Natural killer cell (primary cell): Measurements from ENCODE around the gene NME9. TPM values are rescaled to one million over a fixed set of nuclear protein-coding genes. Genes with fewer than 3 reads are reported as not detected.
A peak's percentile ranks its signal among the peaks of the same experiment; 100 is the strongest.

ENCODE experiments used
- ATAC-seq, 3 donors: fragments of 150-1000 bp in 2 of 3; fragments of 200-7000 bp in 1 of 3; cut with Tn5 transposase; 1 replicate in 1 of 3; 2 replicates in 2 of 3; pipeline ENCODE4 v1.10.0; 2021; ENCODE audit warnings: mild to moderate bottlenecking in 2 of 3, moderate library complexity in 2 of 3
- DNase-seq, 2 donors: peaks; one replicate each; pipeline versions ENCODE4 v3.0.0 to v3.0.0-alpha.2; 2013 to 2021; ENCODE audit warnings: mixed read lengths in 1 of 2
- H3K27ac ChIP-seq: one replicate; pipeline ENCODE4 v1.5.1; 2013; ENCODE audit warnings: mild to moderate bottlenecking, low read length
- H3K27me3 ChIP-seq: one replicate; pipeline ENCODE4 v1.6.1; 2013; ENCODE audit warnings: low read length; ENCODE audit not compliant: control insufficient read depth, insufficient read depth
- H3K36me3 ChIP-seq: one replicate; pipeline ENCODE4 v1.6.1; 2013; ENCODE audit warnings: low read length; ENCODE audit not compliant: control insufficient read depth, insufficient read depth
- H3K4me1 ChIP-seq: one replicate; pipeline ENCODE4 v1.6.1; 2013; ENCODE audit warnings: low read length; ENCODE audit not compliant: control insufficient read depth, insufficient read depth
- H3K4me3 ChIP-seq: one replicate; pipeline ENCODE4 v1.5.1; 2013; ENCODE audit warnings: low read length
- H3K9me3 ChIP-seq: one replicate; pipeline ENCODE4 v1.6.1; 2013; ENCODE audit warnings: low read length; ENCODE audit not compliant: control insufficient read depth, insufficient read depth
- H3K27ac Mint-ChIP-seq, 2 donors: one replicate each; pipeline ENCODE4 v1.8.0; 2022; ENCODE audit warnings: mild to moderate bottlenecking in 2 of 2, mixed read lengths in 2 of 2, moderate library complexity in 1 of 2
- H3K27me3 Mint-ChIP-seq, 2 donors: one replicate each; pipeline ENCODE4 v1.8.0; 2022; ENCODE audit warnings: low read depth in 2 of 2, mixed read lengths in 2 of 2
- H3K36me3 Mint-ChIP-seq: one replicate; pipeline ENCODE4 v1.8.0; 2022; ENCODE audit warnings: mixed read lengths
- H3K4me1 Mint-ChIP-seq, 2 donors: one replicate each; pipeline ENCODE4 v1.8.0; 2022; ENCODE audit warnings: mixed read lengths in 2 of 2
- H3K4me3 Mint-ChIP-seq: one replicate; pipeline ENCODE4 v1.8.0; 2022; ENCODE audit warnings: mild to moderate bottlenecking, moderate library complexity, mixed read lengths
- H3K9me3 Mint-ChIP-seq, 2 donors: one replicate each; pipeline ENCODE4 v1.8.0; 2022; ENCODE audit warnings: mixed read lengths in 2 of 2
- CTCF ChIP-seq: fragments of 200-600 bp; IDR thresholded peaks from one replicate; pipeline ENCODE4 v1.8.0; 2022; ENCODE audit warnings: antibody characterized with exemption
- WGBS: methylation state at CpG from one replicate; pipeline ENCODE4 v1.1.7; 2013; ENCODE audit warnings: missing lambda C conversion rate; ENCODE audit not compliant: insufficient coverage; 5-methylcytosine and 5-hydroxymethylcytosine counted together
- intact Hi-C: fragments of 100-400 bp; cut with micrococcal nuclease; formaldehyde crosslinking; loops from one replicate; pipeline ENCODE4 v1.14.2; 2022
- total RNA-seq, 4 donors: library from RNA; stranded (reverse); fragments of 120-200 nt in 1 of 4; gene quantifications; one replicate each; pipeline versions ENCODE4 v1.2.3 to v1.2.4, GENCODE V29; 2013 to 2022

NME9 gene
- total RNA-seq, 3 donors from 2014 or later (not counting 1 experiment from before 2014, with no cell fraction given), result not detected

DNA sequence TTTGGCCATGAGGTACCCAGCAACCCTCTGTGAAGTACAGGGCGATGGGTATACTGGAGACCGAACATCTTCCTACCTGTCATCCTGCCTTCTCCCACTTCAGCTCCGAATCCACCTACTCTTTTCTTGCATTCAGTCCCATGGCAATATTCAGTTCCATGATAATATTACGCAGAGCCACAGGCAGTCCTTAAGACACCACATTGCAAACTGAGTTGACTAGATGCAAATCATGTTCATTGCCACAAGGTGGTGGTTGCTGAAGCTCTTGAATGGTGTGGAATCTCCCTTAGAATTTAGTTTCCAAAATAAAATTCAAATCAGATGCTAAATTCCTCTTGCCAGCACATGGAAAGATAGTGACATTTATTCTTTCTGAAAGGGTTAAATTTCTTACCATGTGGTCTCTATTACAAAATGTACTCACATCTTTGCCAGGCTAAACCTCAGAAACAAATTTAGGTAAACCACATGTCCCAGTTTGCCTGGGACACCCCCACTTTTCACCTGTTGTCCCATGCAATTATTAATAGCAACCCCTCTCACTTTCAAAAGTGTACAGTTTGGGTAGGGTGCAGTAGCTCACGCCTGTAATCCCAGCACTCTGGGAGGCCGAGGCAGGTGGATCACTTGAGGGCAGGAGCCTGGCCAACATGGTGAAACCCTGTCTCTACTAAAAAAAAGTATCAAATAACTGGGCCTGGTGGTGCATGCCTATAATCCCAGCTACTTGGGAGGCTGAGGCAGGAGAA, 1.7 kb upstream of the NME9 start:
- peaks cover 20 to 26% of the 10 kb centered on the region in 2 donors for H3K4me1 Mint-ChIP-seq
- 90% methylated on average over 6 of the region's 6 CpGs for WGBS
- H3K4me1 ChIP-seq, result peaks cover 4% of the 10 kb centered on the region
- no peak overlapping the region for H3K27ac Mint-ChIP-seq
- H3K27ac ChIP-seq, result no peak overlapping the region
- TF ChIP-seq CTCF, result no peak
- intact Hi-C loops, result no loop called here
- H3K9me3 ChIP-seq, result no peaks in the 10 kb centered on the region
- H3K36me3 Mint-ChIP-seq, result no peaks in the 10 kb centered on the region
- H3K27me3 ChIP-seq, result no peaks in the 10 kb centered on the region
- H3K36me3 ChIP-seq, result no peaks in the 10 kb centered on the region
- no peak overlapping the region for H3K4me3 Mint-ChIP-seq
- H3K27me3 Mint-ChIP-seq, result no peaks in the 10 kb centered on the region
- H3K4me3 ChIP-seq, result no peak overlapping the region
- H3K9me3 Mint-ChIP-seq, result no peaks in the 10 kb centered on the region
- ATAC-seq, result no peak
- DNase-seq, result peak in 1 of 2 donors; percentile 25

DNA sequence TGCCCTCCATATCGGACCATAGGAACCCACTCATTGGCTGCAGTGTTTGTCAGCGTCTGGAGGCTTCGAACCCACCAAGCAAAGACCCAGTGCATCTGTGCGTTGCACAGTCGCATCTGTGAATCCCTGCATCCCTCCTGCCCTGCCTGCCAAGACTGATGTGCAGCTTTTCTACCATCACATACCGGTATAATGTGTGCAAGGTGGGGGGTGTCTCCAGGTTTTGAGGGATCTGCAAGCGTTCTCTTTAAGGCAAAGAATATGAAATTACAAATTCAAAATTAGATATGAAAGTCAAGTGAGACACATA, 288 bp upstream of the NME9 start:
- Mint-ChIP-seq H3K9me3 (no peaks in the 10 kb centered on the region), H3K27me3 (no peaks in the 10 kb centered on the region), H3K4me1 (peaks cover 20 to 26% of the 10 kb centered on the region in 2 donors), H3K4me3 (peak overlapping the region; percentile 91), H3K27ac (peak overlapping the region; percentile 53 to 80), H3K36me3 (no peaks in the 10 kb centered on the region)
- Histone ChIP-seq H3K27ac (peak overlapping the region; percentile 12), H3K4me3 (peak overlapping the region; percentile 49), H3K4me1 (peaks cover 4% of the 10 kb centered on the region), H3K27me3 (no peaks in the 10 kb centered on the region), H3K9me3 (no peaks in the 10 kb centered on the region), H3K36me3 (no peaks in the 10 kb centered on the region)
- intact Hi-C loops, result loop anchor here (10.0 kb wide), 1 partner anchor 145 kb away; the partner anchor contains the start of gene ARMC8
- no peak for ATAC-seq
- 8% methylated on average over 5 of the region's 7 CpGs for WGBS
- TF ChIP-seq CTCF, result no peak
- no peak for DNase-seq

GRCh38 chr3:138328341-138328740, 1.3 kb downstream of the NME9 start:
- Histone ChIP-seq H3K27me3 (no peaks in the 10 kb centered on the region), H3K4me3 (no peak overlapping the region), H3K9me3 (no peaks in the 10 kb centered on the region), H3K4me1 (peaks cover 4% of the 10 kb centered on the region), H3K27ac (no peak overlapping the region), H3K36me3 (no peaks in the 10 kb centered on the region)
- no peak for ATAC-seq
- Mint-ChIP-seq H3K27me3 (peaks cover 3 to 5% of the 10 kb centered on the region in 2 donors), H3K9me3 (no peaks in the 10 kb centered on the region), H3K4me1 (peaks cover 20 to 26% of the 10 kb centered on the region in 2 donors), H3K36me3 (no peaks in the 10 kb centered on the region), H3K27ac (no peak overlapping the region), H3K4me3 (peak overlapping the region; percentile 91)
- WGBS, result 63% methylated on average over 2 of the region's 2 CpGs
- DNase-seq, result peak in 1 of 2 donors; percentile 10
- intact Hi-C loops, result loop anchor here (10.0 kb wide), 1 partner anchor 144 kb away; the partner anchor contains the start of gene ARMC8
- no peak for TF ChIP-seq CTCF
